ENCODE data around the gene CLCN4.

The CLCN4 gene

DNA sequence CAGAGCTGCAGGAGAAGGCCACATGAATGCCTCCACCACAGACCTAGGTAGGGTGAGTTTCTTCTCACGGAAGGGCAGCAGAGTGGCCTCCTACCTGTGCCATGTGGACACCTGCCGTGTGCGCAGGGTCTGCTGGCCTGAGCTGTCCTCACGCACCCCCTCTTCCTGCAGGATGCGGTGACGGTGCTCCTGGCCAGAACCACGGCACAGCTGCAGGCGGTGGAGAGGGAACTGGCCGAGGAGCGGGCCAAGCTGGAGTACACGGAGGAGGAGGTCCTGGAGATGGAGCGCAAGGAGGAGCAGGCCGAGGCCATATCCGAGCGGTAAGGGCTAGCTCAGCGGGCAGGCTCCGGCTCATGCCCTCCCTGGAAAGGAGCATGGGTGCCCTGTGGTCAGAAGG, 28.4 kb upstream of the CLCN4 start:
- no peak for DNase-seq (ENCODE audit: low read depth, low spot score)

DNA sequence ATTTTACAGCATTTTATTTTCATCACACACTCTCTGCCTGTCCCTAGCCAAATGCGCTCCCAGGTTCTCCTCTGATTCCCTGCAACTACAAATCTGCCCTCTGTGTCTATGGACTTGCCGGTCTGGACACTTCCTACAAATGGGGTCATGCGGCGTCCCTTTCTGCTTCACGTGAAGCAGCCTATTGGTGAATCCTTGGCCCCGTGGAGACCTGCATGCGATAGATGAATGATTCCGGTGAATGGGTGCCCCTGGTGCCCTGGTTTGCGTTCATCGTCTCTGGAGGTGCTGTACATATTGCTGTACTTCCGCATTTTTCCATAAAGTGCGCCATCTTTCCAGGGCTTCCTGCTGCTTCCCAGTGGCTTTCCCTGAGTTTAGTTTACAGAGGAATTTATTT, 27.5 kb upstream of the CLCN4 start:
- no peak for DNase-seq (ENCODE audit: low read depth, low spot score)

More for the DNA sequence above, 28.4 kb upstream of the CLCN4 start:
- H3K27ac ChIP-seq: no peak overlapping the region

DNA sequence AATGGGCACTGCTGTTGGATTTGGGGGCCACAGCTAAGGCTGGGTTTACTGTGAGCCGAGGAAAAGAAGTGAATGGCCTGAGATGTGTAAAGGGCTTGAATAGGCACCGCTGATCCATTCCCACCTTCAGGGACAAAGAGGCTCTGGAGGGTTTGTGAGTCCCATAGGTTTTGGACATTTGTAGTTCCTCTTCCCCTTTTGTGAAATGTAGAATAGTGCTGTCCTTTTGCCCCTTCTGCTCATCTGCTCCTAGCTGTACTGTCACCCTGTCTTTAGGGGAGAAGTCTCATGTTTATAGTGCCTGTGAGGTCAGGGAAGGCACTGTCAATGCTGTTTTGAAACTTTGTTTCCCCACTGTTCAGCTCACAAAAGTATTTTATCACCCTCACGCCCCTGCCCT, 26.4 kb upstream of the CLCN4 start:
- no peak for DNase-seq (ENCODE audit: low read depth, low spot score)
- H3K27ac ChIP-seq: no peak overlapping the region

More for the DNA sequence above, 27.5 kb upstream of the CLCN4 start:
- no peak overlapping the region for H3K27ac ChIP-seq

DNA sequence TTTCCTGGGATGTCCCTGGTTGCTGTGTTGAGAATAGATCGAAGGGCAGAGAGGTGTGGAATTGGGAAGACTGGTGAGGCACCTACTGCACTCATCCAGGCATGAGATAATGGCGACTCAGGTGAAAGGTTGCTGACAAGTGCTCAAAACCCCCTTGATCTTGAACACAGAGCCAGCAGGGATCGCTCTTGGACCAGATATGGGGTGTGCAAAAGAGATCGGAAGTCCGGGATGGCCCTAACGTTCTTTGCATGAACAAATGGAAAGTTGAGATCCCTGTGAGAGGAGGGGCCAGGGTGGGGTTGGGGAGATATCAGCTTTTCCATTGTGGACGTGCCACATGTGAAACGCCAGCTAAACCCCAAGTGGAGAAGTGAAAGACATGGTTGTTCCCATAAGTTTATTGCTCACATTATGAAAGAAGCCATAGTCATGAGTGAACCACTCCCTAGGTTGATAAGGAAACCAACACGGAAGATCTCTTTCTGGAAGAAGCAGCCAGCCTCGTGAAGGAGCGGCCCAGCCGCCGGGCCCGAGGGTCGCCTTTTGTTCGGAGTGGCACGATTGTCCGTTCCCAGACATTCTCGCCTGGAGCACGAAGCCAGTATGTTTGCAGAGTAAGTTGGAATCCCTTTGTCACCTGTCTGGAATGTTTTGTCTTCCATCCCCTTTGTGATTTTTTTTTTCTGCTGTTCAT, 22.6 kb upstream of the CLCN4 start:
- DNase-seq (ENCODE audit: low read depth, low spot score): no peak
- no peak overlapping the region for H3K27ac ChIP-seq

DNA sequence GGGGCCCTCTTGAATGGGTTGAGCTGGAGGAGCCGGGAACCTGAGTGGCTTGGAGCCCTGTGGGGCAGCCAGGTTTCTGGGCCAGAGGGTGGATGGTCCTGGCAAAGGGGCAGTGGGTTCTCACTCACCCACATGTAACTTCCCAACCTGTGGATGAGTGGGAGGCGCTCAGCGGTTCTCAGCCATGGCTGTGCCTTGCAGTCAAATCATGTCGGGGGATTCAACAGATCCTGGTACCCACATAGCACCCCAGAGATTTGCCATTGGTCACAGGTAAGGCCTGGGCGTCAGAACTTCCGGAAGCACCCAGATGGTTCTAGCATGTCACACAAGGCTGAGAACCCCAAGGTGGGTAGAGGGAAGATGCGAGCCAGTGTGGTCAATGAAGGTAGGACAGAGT, 21.9 kb upstream of the CLCN4 start:
- no peak for DNase-seq (ENCODE audit: low read depth, low spot score)

DNA sequence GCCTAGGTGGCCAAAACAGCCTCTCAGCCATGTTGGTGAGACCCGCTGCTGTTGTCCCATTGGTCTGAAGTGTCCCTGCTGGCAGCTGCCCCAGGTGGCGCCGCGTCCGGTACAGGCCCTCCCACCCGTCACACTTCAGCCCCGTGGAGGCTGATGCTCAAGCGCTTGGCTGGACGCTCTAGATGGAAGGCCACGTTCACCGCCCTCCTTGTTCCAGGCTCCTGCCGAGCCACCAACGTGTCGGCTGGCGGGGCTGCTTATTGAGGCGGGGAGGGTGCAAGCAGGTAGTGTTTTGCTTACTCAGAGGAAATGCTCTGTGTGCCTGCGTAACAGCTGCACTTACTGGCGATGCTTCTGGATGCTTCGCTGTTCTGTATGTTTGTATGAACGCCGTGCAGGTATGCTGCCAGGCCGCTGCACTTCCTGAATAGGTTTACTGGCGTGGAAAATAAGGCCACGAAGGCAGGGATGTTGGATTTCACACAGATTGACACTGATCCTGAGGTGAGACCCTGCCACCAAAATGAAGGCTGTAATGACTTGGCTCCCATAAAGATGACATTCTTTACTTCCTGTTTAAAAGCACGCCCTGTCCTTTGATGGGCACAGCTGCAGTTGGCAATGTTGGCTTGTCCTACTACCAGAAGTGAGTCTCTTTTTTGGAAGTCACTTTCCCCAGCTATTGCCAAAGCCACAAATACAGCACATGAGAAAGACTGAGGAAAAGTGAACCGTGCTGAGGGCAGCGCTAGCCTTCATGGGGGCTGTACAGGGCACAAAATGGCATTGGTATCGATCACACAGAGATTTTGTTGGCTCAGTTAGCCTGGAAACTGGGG, 21.0 kb upstream of the CLCN4 start:
- no peak for DNase-seq (ENCODE audit: low read depth, low spot score)
- H3K27ac ChIP-seq: no peak overlapping the region

More for the DNA sequence above, 21.9 kb upstream of the CLCN4 start:
- H3K27ac ChIP-seq: no peak overlapping the region

DNA sequence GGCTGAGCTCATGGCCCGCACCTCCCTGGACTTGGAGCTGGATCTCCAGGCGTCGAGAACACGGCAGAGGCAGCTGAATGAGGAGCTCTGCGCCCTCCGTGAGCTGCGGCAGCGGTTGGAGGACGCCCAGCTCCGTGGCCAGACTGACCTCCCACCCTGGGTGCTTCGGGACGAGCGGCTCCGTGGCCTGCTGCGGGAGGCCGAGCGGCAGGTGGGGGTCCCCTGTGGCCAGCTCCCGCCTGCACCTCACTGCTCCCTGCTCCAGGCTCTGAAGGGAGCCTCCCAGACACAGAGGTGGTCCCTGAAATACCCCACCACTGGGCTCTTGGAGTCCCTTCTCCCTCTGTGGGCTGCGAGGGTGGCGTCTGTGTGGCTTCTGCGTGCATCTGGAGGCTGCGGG, 18.0 kb upstream of the CLCN4 start:
- no peak overlapping the region for H3K27ac ChIP-seq
- DNase-seq (ENCODE audit: low read depth, low spot score): no peak

DNA sequence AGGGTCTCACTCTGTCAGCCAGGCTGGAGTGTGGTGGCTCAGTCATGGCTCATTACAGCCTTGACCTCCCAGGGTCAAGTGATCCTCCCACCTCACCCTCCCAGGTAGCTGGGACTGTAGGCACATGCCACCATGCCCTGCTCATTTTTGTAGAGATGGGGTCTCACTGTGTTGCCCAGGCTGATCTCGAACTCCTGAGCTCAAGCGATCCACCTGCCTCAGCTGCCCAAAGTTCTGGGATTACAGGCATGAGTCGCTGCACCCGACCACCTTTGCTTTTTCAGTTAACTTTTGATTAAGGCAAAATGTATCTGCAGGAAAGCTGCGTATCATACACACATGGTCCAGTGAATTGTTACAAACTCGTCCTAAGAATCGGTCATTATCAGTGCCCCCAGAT, 16.5 kb upstream of the CLCN4 start:
- H3K27ac ChIP-seq: no peak overlapping the region
- no peak for DNase-seq (ENCODE audit: low read depth, low spot score)

DNA sequence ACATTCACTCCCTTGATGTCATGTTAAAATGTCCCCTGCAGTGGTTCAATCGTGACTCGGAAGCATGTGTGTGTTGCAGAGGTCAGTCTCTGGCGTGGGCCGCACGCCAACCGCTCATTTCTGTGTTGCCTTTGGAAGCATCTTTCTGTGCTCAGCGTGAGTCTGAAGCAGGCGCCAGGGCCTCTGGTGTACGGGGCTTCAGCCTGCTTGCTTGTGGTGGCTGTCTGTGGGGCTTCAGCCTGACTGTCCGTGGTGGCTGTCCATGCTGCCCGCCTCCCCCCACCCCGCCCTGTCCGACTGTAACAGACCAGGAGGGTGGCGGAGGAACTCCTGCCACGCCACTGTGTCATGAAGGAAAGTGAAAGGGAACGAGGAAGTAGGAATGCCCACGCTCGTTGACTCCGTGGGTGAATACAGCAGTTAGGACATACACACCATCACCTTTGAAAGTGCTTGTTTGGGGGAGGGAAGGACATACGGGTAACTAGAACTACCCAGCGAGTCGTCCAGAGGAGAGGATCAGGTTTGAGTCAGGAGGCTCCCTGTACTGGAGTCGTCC, 14.7 kb upstream of the CLCN4 start:
- no peak for DNase-seq (ENCODE audit: low read depth, low spot score)
- H3K27ac ChIP-seq: no peak overlapping the region

DNA sequence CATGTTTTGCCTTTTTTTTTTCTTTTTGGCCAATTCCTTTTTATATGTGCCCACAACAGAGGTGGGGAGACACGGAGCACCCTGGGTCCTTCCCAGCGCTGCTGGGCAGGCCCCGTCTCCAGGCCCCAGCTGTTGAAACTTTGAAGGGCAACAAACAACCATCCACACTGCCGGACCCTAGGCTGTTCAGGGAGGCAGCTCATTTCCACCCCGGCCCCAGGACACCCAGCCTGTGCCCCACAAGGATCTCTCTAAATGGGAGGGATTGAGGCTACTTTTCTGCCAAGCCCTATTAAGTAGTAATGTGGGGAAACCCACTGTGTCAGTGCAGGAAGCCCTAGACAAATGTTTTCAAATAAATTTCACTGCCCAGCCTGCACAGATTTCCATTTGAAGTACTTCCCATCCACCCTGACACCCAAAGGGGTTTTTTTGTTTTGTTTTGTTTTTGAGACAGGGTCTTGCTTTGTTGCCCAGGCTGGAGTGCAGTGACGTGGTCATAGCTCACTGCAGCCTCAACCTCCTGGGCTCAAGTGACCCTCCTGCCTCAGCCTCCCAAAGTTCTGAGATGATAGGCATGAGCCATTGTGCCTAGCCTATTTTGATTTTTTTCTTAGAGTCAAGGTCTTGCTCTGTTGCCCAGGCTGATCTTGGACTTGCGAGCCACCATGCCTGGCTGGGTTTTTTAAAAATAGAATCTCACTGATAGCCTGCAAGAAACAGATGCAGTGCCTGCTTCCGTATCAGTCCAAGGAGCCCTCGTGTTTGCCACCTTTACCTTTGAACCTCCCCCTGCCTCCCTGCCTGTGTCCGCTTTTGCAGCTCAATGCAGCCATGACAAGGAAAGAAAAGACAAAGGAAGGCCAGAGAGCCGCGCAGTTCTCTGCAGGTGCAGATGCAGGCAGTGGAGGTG, 13.4 kb upstream of the CLCN4 start:
- DNase-seq (ENCODE audit: low read depth, low spot score): no peak

DNA sequence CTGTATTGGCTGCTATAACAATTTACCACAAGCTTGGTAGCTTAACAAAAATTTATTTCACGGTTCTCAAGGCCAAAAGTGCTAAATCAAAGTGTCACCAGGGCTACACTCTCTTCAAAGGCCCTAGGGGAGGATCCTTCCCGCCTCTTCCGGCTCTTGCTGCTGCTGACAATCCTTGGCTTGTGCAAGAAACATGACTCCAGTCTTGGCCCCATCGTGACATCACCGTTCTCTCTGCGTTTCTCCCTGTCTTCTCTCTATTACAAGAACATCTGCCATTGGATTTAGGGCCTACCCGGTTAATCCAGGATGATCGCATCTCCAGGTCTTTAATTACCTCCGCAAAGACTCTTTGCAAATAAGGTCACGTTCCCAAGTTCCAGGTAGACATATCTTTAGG, 10.4 kb upstream of the CLCN4 start:
- H3K27ac ChIP-seq: no peak overlapping the region
- no peak for DNase-seq (ENCODE audit: low read depth, low spot score)

More for the DNA sequence above, 13.4 kb upstream of the CLCN4 start:
- no peak overlapping the region for H3K27ac ChIP-seq

DNA sequence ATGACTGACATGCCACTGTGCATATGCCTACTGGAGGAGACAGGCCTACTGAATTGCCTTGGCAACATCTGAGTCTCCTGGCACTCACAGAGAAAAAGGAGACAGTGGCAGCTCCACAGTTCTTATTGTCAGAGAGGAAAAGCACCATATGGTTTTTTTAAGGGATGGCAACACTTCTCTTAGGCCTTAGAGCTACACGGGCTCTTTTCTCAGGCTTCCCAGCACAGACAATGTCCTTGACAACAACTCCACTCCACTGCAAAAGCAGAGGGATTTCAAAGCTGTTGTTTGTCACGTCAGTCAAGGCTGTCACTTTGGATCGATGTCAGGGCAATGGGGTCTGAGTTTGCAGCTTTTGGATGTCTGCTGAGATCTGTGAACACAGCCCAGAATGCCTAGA, 4.7 kb upstream of the CLCN4 start:
- DNase-seq (ENCODE audit: low read depth, low spot score): no peak
- no peak overlapping the region for H3K27ac ChIP-seq

DNA sequence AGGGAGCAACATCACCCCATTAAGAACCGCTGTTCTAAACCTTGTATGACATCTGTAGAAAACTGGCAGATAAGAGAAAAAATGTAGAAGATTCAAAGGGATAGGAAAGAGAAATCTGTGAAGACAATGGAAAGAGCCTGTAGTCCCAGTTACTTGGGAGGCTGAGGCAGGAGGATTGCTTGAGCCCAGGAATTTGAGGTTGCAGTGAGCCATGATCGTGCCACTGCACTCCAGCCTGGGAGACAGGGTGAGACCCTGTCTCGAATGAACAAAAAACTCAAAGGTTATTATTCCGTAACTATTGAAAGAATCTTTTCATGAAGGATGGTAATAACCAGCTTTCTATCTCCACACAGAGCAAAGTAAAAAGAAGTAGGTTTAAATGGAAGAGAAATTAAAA, 1.6 kb upstream of the CLCN4 start:
- no peak overlapping the region for H3K27ac ChIP-seq
- no peak for DNase-seq (ENCODE audit: low read depth, low spot score)

DNA sequence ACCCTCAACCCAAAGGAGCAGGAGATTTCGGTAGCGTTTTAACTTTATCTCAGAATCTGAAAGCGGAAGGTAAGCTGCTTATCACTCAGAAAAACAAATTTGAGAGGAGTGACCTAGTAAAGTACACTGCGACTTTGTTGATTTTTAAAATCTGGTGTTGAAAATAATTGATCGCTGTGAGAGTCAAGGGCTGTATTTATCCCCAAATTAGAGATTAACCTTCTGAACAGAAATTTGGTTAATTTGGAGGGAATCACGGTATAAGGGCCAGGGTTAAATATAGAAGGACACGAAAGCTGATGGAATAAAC, 212 bp downstream of the CLCN4 start:
- no peak overlapping the region for H3K27ac ChIP-seq
- DNase-seq (ENCODE audit: low read depth, low spot score): no peak

DNA sequence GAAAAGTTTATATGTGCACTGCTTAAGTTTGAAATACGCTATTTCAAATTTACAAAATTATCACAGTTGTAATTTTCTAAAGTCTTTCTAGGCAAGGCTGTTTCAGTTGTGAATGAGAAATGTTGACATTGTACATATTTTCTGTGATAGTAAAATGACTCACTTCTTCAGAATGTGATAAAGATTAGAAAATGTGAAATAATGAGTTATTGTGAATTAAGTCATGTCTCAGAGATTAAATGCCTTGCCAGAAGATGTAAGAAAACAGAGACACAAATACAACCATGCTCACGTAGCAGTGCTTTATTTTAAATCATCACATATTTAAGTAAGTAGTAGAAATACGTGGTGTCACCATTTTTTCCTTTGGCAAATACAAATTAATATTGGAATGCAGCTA, 768 bp downstream of the CLCN4 start:
- H3K27ac ChIP-seq: no peak overlapping the region
- DNase-seq (ENCODE audit: low read depth, low spot score): no peak

DNA sequence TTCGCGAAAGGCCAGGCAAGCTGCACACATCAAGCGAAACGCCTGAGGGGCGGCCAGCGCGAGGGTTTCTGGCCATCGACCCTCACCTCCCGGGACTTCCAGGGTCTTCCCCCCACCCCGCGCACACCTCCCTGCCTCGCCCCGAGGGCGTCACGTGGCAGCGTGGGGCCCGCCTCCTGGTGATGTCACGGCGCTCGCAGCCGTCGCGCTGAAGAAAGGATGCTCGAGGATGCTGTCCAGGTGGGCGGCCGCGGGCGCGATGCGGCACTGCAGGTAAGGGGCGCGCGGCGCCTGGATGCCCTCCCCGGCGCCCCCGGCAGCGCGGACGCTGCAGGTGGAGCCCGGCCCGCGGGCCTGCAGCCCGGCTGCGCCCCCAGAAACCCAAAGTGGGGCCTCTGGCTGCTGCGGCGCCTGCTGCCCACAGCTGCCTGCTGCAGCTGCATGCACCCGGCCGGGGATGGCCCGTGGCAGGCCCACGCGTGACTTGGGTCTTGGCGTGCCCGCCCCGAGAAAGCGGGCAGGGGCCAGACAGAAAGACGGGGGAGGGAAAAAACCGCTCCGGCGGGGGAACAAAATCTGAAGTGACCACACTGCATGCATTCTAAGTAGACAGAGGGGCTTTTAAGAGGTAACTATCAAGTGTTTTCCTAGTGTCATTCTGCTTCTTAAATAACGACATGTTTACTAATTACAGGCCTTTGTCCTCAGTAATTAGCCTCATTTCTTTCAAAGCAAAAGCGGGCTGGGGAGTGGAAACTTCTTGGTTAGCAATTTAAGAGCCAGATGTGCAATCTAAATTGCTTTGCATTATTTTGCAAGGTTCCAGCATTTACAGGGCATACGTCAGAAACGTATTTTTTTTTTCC, 1.7 kb downstream of the CLCN4 start:
- DNase-seq (ENCODE audit: low read depth, low spot score): no peak
- H3K27ac ChIP-seq: no peak overlapping the region

DNA sequence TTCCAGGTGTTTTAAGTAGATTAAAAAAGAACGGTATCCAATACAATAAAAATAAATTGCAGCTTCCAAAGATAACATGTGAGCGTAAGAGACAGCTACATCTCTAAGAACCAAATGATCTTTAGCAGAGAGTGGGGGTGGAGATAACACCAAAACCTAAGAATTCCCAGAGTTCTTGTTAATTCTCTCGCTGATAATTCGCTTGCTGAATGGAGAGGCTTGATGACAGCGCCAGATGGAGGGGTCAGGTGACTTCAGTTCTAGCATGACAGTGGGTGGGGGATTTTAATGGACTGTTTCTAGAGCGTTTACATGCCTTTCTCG, 2.3 kb downstream of the CLCN4 start:
- no peak overlapping the region for H3K27ac ChIP-seq
- DNase-seq (ENCODE audit: low read depth, low spot score): no peak

DNA sequence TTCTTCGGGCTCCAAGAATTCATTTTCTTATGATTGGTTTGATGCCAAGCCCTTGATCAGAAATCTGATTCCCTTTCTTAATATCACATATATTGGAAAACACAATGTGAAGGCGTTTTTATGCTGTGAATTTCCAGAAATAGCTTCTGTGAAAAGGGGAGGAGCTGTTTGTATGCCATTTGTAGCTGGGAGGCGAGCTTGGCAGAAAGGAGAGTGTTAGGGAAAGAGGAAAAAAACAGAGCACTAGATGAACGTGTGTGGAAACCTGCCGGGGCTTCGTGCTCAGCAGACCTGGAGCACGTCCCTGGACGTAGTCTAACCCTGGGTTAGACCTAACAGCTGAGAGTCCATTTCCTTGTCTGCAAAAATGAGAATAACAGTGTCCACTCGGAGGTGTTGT, 3.4 kb downstream of the CLCN4 start:
- no peak overlapping the region for H3K27ac ChIP-seq
- no peak for DNase-seq (ENCODE audit: low read depth, low spot score)

DNA sequence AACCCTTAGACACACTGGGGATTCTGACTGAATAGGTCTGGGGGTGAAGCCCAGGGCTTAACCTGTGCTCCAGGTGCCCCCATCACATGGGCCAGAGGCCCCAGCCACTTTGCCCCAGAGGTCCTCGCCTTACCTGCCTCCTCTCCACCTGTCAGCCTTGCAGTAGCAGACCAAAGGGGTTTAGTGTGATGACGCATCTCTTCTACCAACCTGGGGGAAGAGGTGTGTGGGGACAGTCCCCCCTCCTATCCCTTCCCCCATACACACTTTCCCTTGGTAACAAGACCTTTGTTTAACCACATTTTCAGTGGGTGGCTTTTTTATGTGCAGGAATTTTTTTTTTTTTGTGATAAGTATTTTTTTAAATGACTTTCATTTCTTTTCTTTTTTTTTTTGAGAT, 6.3 kb downstream of the CLCN4 start:
- DNase-seq (ENCODE audit: low read depth, low spot score): no peak
- no peak overlapping the region for H3K27ac ChIP-seq

DNA sequence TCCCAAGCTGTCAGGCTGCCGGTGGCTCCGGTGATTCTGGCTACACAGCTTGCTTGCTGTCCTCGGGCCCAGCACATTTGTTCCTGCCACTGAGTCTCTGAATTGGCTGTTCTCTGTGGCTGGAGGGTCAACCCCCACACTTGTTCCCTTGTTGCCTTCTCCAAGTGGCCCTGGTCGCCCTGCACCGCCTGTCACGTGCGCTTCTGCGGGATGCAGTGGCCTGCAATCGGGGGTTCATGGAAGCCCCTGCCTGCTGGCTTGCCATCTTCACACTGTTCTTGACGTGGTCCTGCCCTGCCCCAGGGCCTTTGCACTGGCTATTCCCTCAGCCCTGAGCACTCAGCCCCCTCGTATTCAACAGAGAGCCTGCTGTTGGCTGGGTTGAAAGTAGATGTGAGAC, 8.1 kb downstream of the CLCN4 start:
- no peak for DNase-seq (ENCODE audit: low read depth, low spot score)
- H3K27ac ChIP-seq: no peak overlapping the region

Data from epithelial cell of prostate (primary cell).